Measurements from ENCODE around the gene VCL. TPM values are rescaled to one million over a fixed set of nuclear protein-coding genes. Genes with fewer than 3 reads are reported as not detected.

VCL gene
- total RNA-seq, 1 experiment from 2014 or later: 382 TPM

GRCh38 chr10:74048433-74048832, 50.5 kb downstream of the VCL start:
- Histone ChIP-seq H3K4me1 (ENCODE audit: insufficient read depth, low read length) (peaks cover 28% of the 10 kb centered on the region), H3K36me3 (ENCODE audit: low read depth, low read length) (peaks cover 26% of the 10 kb centered on the region), H3K9me3 (ENCODE audit: low read length) (no peaks in the 10 kb centered on the region), H2AFZ (ENCODE audit: low read length) (no peak overlapping the region), H3F3A (ENCODE audit: low read length, unreplicated experiment) (peaks cover 21% of the 10 kb centered on the region), H3K4me3 (ENCODE audit: low read length) (no peak overlapping the region), H4K20me1 (ENCODE audit: low read length) (peaks cover 14% of the 10 kb centered on the region), H3K9ac (ENCODE audit: low read length) (no peak overlapping the region), H3K79me2 (ENCODE audit: low read length) (peaks cover 85% of the 10 kb centered on the region), H3K27me3 (ENCODE audit: low read length) (no peaks in the 10 kb centered on the region), H3K4me2 (ENCODE audit: low read length) (no peak overlapping the region), H3K9me2 (replicated peaks; ENCODE audit: low read length) (no peaks in the 10 kb centered on the region), H3K27ac (ENCODE audit: low read length) (no peak overlapping the region)
- BruUV-seq (replicated peaks): no TSS peak
- ChIA-PET POLR2A (ENCODE audit: unreplicated experiment) (no interaction called here), CTCF (interaction anchor here (0.6 to 1.0 kb wide), 3 partner anchors 33 to 169 kb away, joined by 3 to 9 read pairs (median 8); no protein-coding TSS in a partner anchor)
- intact Hi-C loops (cut with micrococcal nuclease): no loop called here
- no peak for DNase-seq
- TF ChIP-seq, protein P1, sequence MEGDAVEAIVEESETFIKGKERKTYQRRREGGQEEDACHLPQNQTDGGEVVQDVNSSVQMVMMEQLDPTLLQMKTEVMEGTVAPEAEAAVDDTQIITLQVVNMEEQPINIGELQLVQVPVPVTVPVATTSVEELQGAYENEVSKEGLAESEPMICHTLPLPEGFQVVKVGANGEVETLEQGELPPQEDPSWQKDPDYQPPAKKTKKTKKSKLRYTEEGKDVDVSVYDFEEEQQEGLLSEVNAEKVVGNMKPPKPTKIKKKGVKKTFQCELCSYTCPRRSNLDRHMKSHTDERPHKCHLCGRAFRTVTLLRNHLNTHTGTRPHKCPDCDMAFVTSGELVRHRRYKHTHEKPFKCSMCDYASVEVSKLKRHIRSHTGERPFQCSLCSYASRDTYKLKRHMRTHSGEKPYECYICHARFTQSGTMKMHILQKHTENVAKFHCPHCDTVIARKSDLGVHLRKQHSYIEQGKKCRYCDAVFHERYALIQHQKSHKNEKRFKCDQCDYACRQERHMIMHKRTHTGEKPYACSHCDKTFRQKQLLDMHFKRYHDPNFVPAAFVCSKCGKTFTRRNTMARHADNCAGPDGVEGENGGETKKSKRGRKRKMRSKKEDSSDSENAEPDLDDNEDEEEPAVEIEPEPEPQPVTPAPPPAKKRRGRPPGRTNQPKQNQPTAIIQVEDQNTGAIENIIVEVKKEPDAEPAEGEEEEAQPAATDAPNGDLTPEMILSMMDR (conservative IDR thresholded peaks at IDR 0.05; ENCODE audit: low read depth, low read length): no peak
- TF ChIP-seq EZH2 (IDR thresholded peaks at IDR 0.05; ENCODE audit: low read length, unreplicated experiment) (no peak), EZH2phosphoT487 (IDR thresholded peaks at IDR 0.05; ENCODE audit: borderline replicate concordance, low read length) (no peak)
- ATAC-seq: no peak

DNA sequence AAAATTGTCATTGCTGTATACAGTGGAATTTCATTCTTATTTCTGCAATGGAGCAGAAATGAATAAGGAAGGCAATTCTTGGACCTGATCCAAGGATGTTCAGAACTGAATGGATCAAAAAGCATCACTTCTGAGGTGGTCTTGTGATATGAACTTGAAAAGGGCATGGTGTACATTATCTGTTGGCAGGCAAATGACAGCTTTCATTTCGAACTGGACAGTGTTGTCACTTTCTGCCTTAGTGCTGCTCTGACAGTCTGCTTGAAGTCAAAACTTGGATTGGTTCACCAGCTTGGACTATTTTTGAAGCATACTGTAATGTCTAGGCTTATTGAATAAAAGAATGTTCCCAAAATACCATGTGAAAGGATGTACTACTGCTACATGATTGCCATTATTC, 52.0 kb downstream of the VCL start:
- Histone ChIP-seq H3K4me2 (ENCODE audit: low read length) (no peak overlapping the region), H3K9me2 (replicated peaks; ENCODE audit: low read length) (no peaks in the 10 kb centered on the region), H2AFZ (ENCODE audit: low read length) (no peak overlapping the region), H3K79me2 (ENCODE audit: low read length) (peaks cover 91% of the 10 kb centered on the region), H3K27me3 (ENCODE audit: low read length) (no peaks in the 10 kb centered on the region), H3K9me3 (ENCODE audit: low read length) (no peaks in the 10 kb centered on the region), H3K4me1 (ENCODE audit: insufficient read depth, low read length) (peaks cover 39% of the 10 kb centered on the region), H3K36me3 (ENCODE audit: low read depth, low read length) (peaks cover 15% of the 10 kb centered on the region), H3K4me3 (ENCODE audit: low read length) (no peak overlapping the region), H4K20me1 (ENCODE audit: low read length) (peaks cover 14% of the 10 kb centered on the region), H3K9ac (ENCODE audit: low read length) (no peak overlapping the region), H3K27ac (ENCODE audit: low read length) (no peak overlapping the region), H3F3A (ENCODE audit: low read length, unreplicated experiment) (peaks cover 15% of the 10 kb centered on the region)
- BruUV-seq (replicated peaks): no TSS peak
- TF ChIP-seq EZH2phosphoT487 (IDR thresholded peaks at IDR 0.05; ENCODE audit: borderline replicate concordance, low read length) (no peak), EZH2 (IDR thresholded peaks at IDR 0.05; ENCODE audit: low read length, unreplicated experiment) (no peak)
- TF ChIP-seq, protein P1 (conservative IDR thresholded peaks at IDR 0.05; ENCODE audit: low read depth, low read length): no peak
- DNase-seq (no peak), ATAC-seq (no peak)
- intact Hi-C loops (cut with micrococcal nuclease): no loop called here
- ChIA-PET POLR2A (ENCODE audit: unreplicated experiment) (interaction anchor here (0.5 to 0.6 kb wide), 2 partner anchors 14 to 48 kb away, joined by 4 to 7 read pairs; no protein-coding TSS in a partner anchor), CTCF (interaction anchor here (0.6 to 2.0 kb wide), 2 partner anchors 13 to 32 kb away, joined by 4 to 9 read pairs; no protein-coding TSS in a partner anchor)

GRCh38 chr10:74050653-74051052, 52.7 kb downstream of the VCL start:
- no peak overlapping the region for H3K9ac ChIP-seq (ENCODE audit: low read length)
- no peaks in the 10 kb centered on the region for H3K27me3 ChIP-seq (ENCODE audit: low read length)
- TF ChIP-seq, protein P1 (conservative IDR thresholded peaks at IDR 0.05; ENCODE audit: low read depth, low read length): no peak
- TF ChIP-seq EZH2 (IDR thresholded peaks at IDR 0.05; ENCODE audit: low read length, unreplicated experiment): no peak
- H2AFZ ChIP-seq (ENCODE audit: low read length): no peak overlapping the region
- H3F3A ChIP-seq (ENCODE audit: low read length, unreplicated experiment): peaks cover 20% of the 10 kb centered on the region
- no peak overlapping the region for H3K4me2 ChIP-seq (ENCODE audit: low read length)
- no TSS peak for BruUV-seq (replicated peaks)
- H3K27ac ChIP-seq (ENCODE audit: low read length): no peak overlapping the region
- peaks cover 46% of the 10 kb centered on the region for H3K4me1 ChIP-seq (ENCODE audit: insufficient read depth, low read length)
- H4K20me1 ChIP-seq (ENCODE audit: low read length): peaks cover 14% of the 10 kb centered on the region
- ATAC-seq: no peak
- DNase-seq: no peak
- CTCF ChIA-PET: interaction anchor here (2.0 kb wide), 1 partner anchor 31 kb away, joined by 9 read pairs; no protein-coding TSS in a partner anchor
- peaks cover 13% of the 10 kb centered on the region for H3K36me3 ChIP-seq (ENCODE audit: low read depth, low read length)
- intact Hi-C loops (cut with micrococcal nuclease): no loop called here
- H3K9me2 ChIP-seq (replicated peaks; ENCODE audit: low read length): no peaks in the 10 kb centered on the region
- no peaks in the 10 kb centered on the region for H3K9me3 ChIP-seq (ENCODE audit: low read length)
- POLR2A ChIA-PET (ENCODE audit: unreplicated experiment): no interaction called here
- H3K79me2 ChIP-seq (ENCODE audit: low read length): peaks cover 92% of the 10 kb centered on the region
- no peak overlapping the region for H3K4me3 ChIP-seq (ENCODE audit: low read length)
